T47D (cell line): ENCODE results near the gene TXNDC15.

Experiments used
- DNase-seq, 2 experiments: peaks; one replicate each; pipeline versions ENCODE4 v3.0.0 to v3.0.0-alpha.2; 2011 to 2012; ENCODE audit warnings: low read depth in 1 of 2, low spot score in 1 of 2
- JUND ChIP-seq: IDR thresholded peaks from 2 replicates; pipeline ENCODE4 v1.6.1; 2012; ENCODE audit warnings: low read depth
- in situ Hi-C: cut with HindIII; loops from 2 replicates; pipeline ENCODE4 v1.10.0; 2016; ENCODE audit warnings: low sequenced_read_pairs, low pct_unique_long_range_greater_than_20kb

Gene TXNDC15

GRCh38 chr5:134913795-134914194 is 39.6 kb downstream of the TXNDC15 start:
- no peak for TF ChIP-seq JUND
- in situ Hi-C loops = no loop called here

GRCh38 chr5:134917070-134917815 is 43.1 kb downstream of the TXNDC15 start:
- DNase-seq = peak; percentile 21 to 36
- in situ Hi-C loops = no loop called here
- no peak for TF ChIP-seq JUND

More at GRCh38 chr5:134913795-134914194, 39.6 kb downstream of the TXNDC15 start:
- no peak for DNase-seq

GRCh38 chr5:134918861-134919260 is 44.7 kb downstream of the TXNDC15 start:
- TF ChIP-seq JUND = no peak
- DNase-seq = no peak
- in situ Hi-C loops = no loop called here

GRCh38 chr5:134920848-134921575 is 46.8 kb downstream of the TXNDC15 start:
- in situ Hi-C loops = no loop called here
- no peak for TF ChIP-seq JUND
- no peak for DNase-seq

- no peak for TF ChIP-seq JUND
- in situ Hi-C loops = no loop called here
- no peak for DNase-seq
Observed at GRCh38 chr5:134932508-134932907, 58.3 kb downstream of the TXNDC15 start.

- in situ Hi-C loops = no loop called here
- no peak for DNase-seq
- no peak for TF ChIP-seq JUND
Observed at GRCh38 chr5:134934202-134934601, 60.0 kb downstream of the TXNDC15 start.

GRCh38 chr5:134935711-134936602 is 61.8 kb downstream of the TXNDC15 start:
- no peak for DNase-seq
- in situ Hi-C loops = no loop called here
- TF ChIP-seq JUND = no peak

- no peak for DNase-seq
- in situ Hi-C loops = no loop called here
- no peak for TF ChIP-seq JUND
Observed at GRCh38 chr5:134937526-134937925, 63.4 kb downstream of the TXNDC15 start.

- DNase-seq = no peak
- TF ChIP-seq JUND = no peak
- in situ Hi-C loops = no loop called here
Observed at GRCh38 chr5:134938030-134938429, 63.9 kb downstream of the TXNDC15 start.

GRCh38 chr5:134939500-134939899 is 65.3 kb downstream of the TXNDC15 start:
- no peak for TF ChIP-seq JUND
- in situ Hi-C loops = no loop called here
- no peak for DNase-seq

GRCh38 chr5:134943547-134943946 is 69.4 kb downstream of the TXNDC15 start:
- TF ChIP-seq JUND = no peak
- in situ Hi-C loops = no loop called here
- no peak for DNase-seq

- in situ Hi-C loops = no loop called here
- DNase-seq = no peak
- no peak for TF ChIP-seq JUND
Observed at GRCh38 chr5:134944630-134945029, 70.5 kb downstream of the TXNDC15 start.

GRCh38 chr5:134945041-134945440 is 70.9 kb downstream of the TXNDC15 start:
- no peak for DNase-seq
- no peak for TF ChIP-seq JUND
- in situ Hi-C loops = no loop called here
